Mesothelial cell of epicardium (in vitro differentiated cells): ENCODE results near the gene LRRIQ1. TPM values are rescaled to one million over a fixed set of nuclear protein-coding genes. Genes with fewer than 3 reads are reported as not detected.

Source experiments
- DNase-seq, 2 experiments: peaks; one replicate each; pipeline ENCODE4 v3.0.0; 2021; ENCODE audit warnings: low spot score in 2 of 2; ENCODE audit not compliant: unreplicated experiment in 2 of 2
- H3K27ac Mint-ChIP-seq: 2 replicates; pipeline ENCODE4 v1.8.0; 2021; ENCODE audit warnings: mixed read lengths
- H3K27me3 Mint-ChIP-seq: 2 replicates; pipeline ENCODE4 v1.8.0; 2021; ENCODE audit warnings: low read depth, mixed read lengths
- H3K36me3 Mint-ChIP-seq: 2 replicates; pipeline ENCODE4 v1.8.0; 2021; ENCODE audit warnings: mixed read lengths
- H3K4me1 Mint-ChIP-seq: 2 replicates; pipeline ENCODE4 v1.8.0; 2021; ENCODE audit warnings: mixed read lengths
- H3K4me3 Mint-ChIP-seq: 2 replicates; pipeline ENCODE4 v1.8.0; 2021; ENCODE audit warnings: mild to moderate bottlenecking, moderate library complexity, mixed read lengths
- H3K9me3 Mint-ChIP-seq: 2 replicates; pipeline ENCODE4 v1.8.0; 2021; ENCODE audit warnings: mixed read lengths
- CTCF ChIP-seq: fragments of 200-600 bp; sonication (generic); IDR thresholded peaks from one replicate; pipeline ENCODE4 v1.5.0; 2021; ENCODE audit warnings: antibody characterized with exemption; ENCODE audit not compliant: unreplicated experiment
- total RNA-seq: library from RNA; stranded (reverse); gene quantifications from 3 replicates; pipeline ENCODE4 v1.2.1, GENCODE V29; 2021

Gene LRRIQ1
- total RNA-seq, 1 donor from 2014 or later = 3.8 TPM

- H3K9me3 Mint-ChIP-seq = peaks cover 15% of the 10 kb centered on the region
- no peaks in the 10 kb centered on the region for H3K27me3 Mint-ChIP-seq
- DNase-seq = no peak
- H3K4me1 Mint-ChIP-seq = no peaks in the 10 kb centered on the region
- H3K36me3 Mint-ChIP-seq = peaks cover 2% of the 10 kb centered on the region
- TF ChIP-seq CTCF = no peak
- no peak overlapping the region for H3K4me3 Mint-ChIP-seq
- no peak overlapping the region for H3K27ac Mint-ChIP-seq
Observed at GRCh38 chr12:85089792-85090191, 53.6 kb downstream of the LRRIQ1 start.

GRCh38 chr12:85092814-85093370, 56.7 kb downstream of the LRRIQ1 start:
- no peak for DNase-seq
- Mint-ChIP-seq H3K27ac (no peak overlapping the region), H3K36me3 (no peaks in the 10 kb centered on the region), H3K27me3 (no peaks in the 10 kb centered on the region), H3K4me1 (no peaks in the 10 kb centered on the region), H3K9me3 (peaks cover 5% of the 10 kb centered on the region), H3K4me3 (no peak overlapping the region)
- no peak for TF ChIP-seq CTCF

- no peaks in the 10 kb centered on the region for H3K4me1 Mint-ChIP-seq
- H3K9me3 Mint-ChIP-seq = peaks cover 3% of the 10 kb centered on the region
- no peak overlapping the region for H3K27ac Mint-ChIP-seq
- no peak for TF ChIP-seq CTCF
- DNase-seq = no peak
- no peaks in the 10 kb centered on the region for H3K36me3 Mint-ChIP-seq
- H3K4me3 Mint-ChIP-seq = no peak overlapping the region
- no peaks in the 10 kb centered on the region for H3K27me3 Mint-ChIP-seq
Observed at GRCh38 chr12:85095501-85095900, 59.4 kb downstream of the LRRIQ1 start.

GRCh38 chr12:85130646-85131045, 94.5 kb downstream of the LRRIQ1 start:
- H3K27me3 Mint-ChIP-seq = no peaks in the 10 kb centered on the region
- peak overlapping the region; percentile 73 for H3K27ac Mint-ChIP-seq
- no peak for DNase-seq
- TF ChIP-seq CTCF = no peak
- peaks cover 3% of the 10 kb centered on the region for H3K36me3 Mint-ChIP-seq
- peaks cover 22% of the 10 kb centered on the region for H3K4me1 Mint-ChIP-seq
- H3K4me3 Mint-ChIP-seq = no peak overlapping the region
- H3K9me3 Mint-ChIP-seq = peaks cover 12% of the 10 kb centered on the region

GRCh38 chr12:85138833-85139232, 102.7 kb downstream of the LRRIQ1 start:
- Mint-ChIP-seq H3K4me1 (peaks cover 11% of the 10 kb centered on the region), H3K9me3 (peaks cover 14% of the 10 kb centered on the region), H3K27me3 (no peaks in the 10 kb centered on the region), H3K4me3 (no peak overlapping the region), H3K36me3 (peaks cover 4% of the 10 kb centered on the region), H3K27ac (no peak overlapping the region)
- no peak for TF ChIP-seq CTCF
- DNase-seq = no peak

GRCh38 chr12:85147331-85147730, 111.2 kb downstream of the LRRIQ1 start:
- no peak overlapping the region for H3K4me3 Mint-ChIP-seq

More at GRCh38 chr12:85147331-85147730, 111.2 kb downstream of the LRRIQ1 start:
- Mint-ChIP-seq H3K27me3 (no peaks in the 10 kb centered on the region), H3K4me1 (peaks cover 10% of the 10 kb centered on the region), H3K27ac (no peak overlapping the region), H3K36me3 (peaks cover 4% of the 10 kb centered on the region), H3K9me3 (peaks cover 10% of the 10 kb centered on the region)
- TF ChIP-seq CTCF = no peak
- DNase-seq = no peak
